Lower leg skin (tissue), 3 donors: ENCODE results near the gene TPO.

Experiments used
- CTCF ChIP-seq, 3 donors: fragments of 450-650 bp; IDR thresholded peaks; one replicate each; pipeline ENCODE4 v1.5.1; 2016; ENCODE audit warnings: antibody characterized with exemption in 3 of 3, mild to moderate bottlenecking in 3 of 3, moderate library complexity in 2 of 3
- POLR2A ChIP-seq, 2 donors: fragments of 450-650 bp; IDR thresholded peaks; one replicate each; pipeline ENCODE4 v1.6.1; 2016 to 2017; ENCODE audit warnings: antibody characterized with exemption in 2 of 2, mild to moderate bottlenecking in 1 of 2, moderate library complexity in 1 of 2

DNA sequence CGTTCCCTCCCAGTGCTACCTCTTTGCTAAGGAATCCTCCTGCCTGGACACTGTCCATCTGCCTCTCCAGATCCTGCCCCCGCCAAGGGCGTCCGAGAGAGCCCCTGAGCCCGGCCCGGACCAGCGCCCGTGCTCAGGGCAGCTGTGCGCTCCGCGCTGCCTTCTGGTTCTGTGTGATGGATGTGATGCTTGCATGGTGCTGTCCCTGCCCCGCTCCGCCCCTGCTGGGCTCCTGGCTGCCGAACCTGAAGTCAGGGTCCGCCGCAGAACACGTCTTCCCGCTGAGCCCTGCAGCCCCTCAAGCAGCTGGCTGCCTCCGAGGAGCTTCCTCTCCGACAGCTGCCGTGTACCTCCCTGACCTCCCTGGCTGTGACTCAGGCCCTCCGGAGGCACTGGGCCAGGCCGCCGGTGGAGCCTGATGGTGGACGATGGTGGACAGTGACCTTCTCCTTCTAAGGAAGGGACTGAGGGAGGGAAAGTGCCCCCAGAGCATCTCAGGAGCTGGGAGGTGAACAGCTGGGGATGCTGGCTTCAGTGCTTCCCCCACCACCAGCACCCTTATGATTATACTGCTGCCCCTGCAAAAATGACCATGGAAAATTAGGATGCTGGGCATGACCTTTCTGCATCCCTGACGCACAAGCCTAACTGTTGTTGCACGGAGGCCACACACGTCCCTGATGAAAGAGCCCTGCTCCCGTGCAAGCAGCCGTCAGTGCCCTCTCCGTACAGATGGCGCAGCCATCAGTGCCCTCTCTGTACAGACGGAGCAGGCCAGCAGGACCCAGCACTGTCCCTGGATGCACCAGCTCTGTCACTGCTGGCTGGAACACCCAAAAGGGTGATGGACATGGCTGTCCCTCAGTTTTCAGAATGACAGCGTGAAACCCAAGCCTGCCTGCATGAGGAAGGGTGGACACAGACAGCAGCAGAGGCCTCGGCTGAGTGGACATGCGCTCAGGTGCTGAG is 99.3 kb downstream of the TPO start:
- TF ChIP-seq CTCF (IDR thresholded peaks at IDR 0.05) (no peak), POLR2A (IDR thresholded peaks at IDR 0.05) (no peak)
